Measurements from ENCODE around the gene HIVEP3. TPM values are rescaled to one million over a fixed set of nuclear protein-coding genes. Genes with fewer than 3 reads are reported as not detected.

HIVEP3 gene
- total RNA-seq, 1 experiment from 2014 or later, result 6.0 TPM

GRCh38 chr1:41574842-41575241 lies 343.9 kb downstream of the HIVEP3 start:
- Histone ChIP-seq H3K4me3 (ENCODE audit: low read depth in 2 of 2, low read length in 2 of 2) (no peak overlapping the region), H3K27me3 (ENCODE audit: control insufficient read depth, insufficient read depth, low read length) (no peaks in the 10 kb centered on the region), H3K36me3 (ENCODE audit: control insufficient read depth, insufficient read depth, low read length) (no peaks in the 10 kb centered on the region), H3K9me3 (ENCODE audit: control insufficient read depth, insufficient read depth, low read depth, low read length) (no peaks in the 10 kb centered on the region), H3K27ac (ENCODE audit: low read length) (no peak overlapping the region), H3K4me1 (ENCODE audit: control insufficient read depth, insufficient read depth, low read length) (no peaks in the 10 kb centered on the region)
- ChIA-PET POLR2A (no interaction called here), CTCF (interaction anchor here (0.5 kb wide), 1 partner anchor 60 kb away, joined by 4 read pairs; no protein-coding TSS in a partner anchor)
- in situ Hi-C loops (cut with HindIII; ENCODE audit: low pct_unique_long_range_greater_than_20kb, low sequenced_read_pairs), result no loop called here
- TF ChIP-seq SIN3A (IDR thresholded peaks at IDR 0.05; ENCODE audit: borderline replicate concordance, insufficient read depth, low read depth, low read length) (no peak), POLR2AphosphoS5 (IDR thresholded peaks at IDR 0.05; ENCODE audit: low read depth, low read length) (no peak), REST (IDR thresholded peaks at IDR 0.05; ENCODE audit: insufficient read depth in 1 of 2, low read depth in 2 of 2, low read length in 1 of 2) (no peak), CTCF (IDR thresholded peaks at IDR 0.05) (no peak), TCF7L2 (IDR thresholded peaks at IDR 0.05; ENCODE audit: low read depth, low read length) (no peak)
- ATAC-seq (no peak), DNase-seq (ENCODE audit: low read depth, low spot score) (no peak)
- intact Hi-C loops (cut with micrococcal nuclease; ENCODE audit: unreplicated experiment), result loop anchor here (1.0 kb wide), 1 partner anchor 220 kb away; no protein-coding TSS in a partner anchor
- BruUV-seq (replicated peaks), result no TSS peak

GRCh38 chr1:41573785-41574713 lies 344.7 kb downstream of the HIVEP3 start:
- ChIA-PET POLR2A (no interaction called here), CTCF (interaction anchor here (0.5 to 1.5 kb wide), 3 partner anchors 21 to 61 kb away, joined by 3 to 6 read pairs (median 4); no protein-coding TSS in a partner anchor)
- DNase-seq (ENCODE audit: low read depth, low spot score) (peak; percentile 61), ATAC-seq (peak; percentile 96)
- Histone ChIP-seq H3K27me3 (ENCODE audit: control insufficient read depth, insufficient read depth, low read length) (no peaks in the 10 kb centered on the region), H3K9me3 (ENCODE audit: control insufficient read depth, insufficient read depth, low read depth, low read length) (no peaks in the 10 kb centered on the region), H3K4me3 (ENCODE audit: low read depth in 2 of 2, low read length in 2 of 2) (no peak overlapping the region), H3K27ac (ENCODE audit: low read length) (no peak overlapping the region), H3K4me1 (ENCODE audit: control insufficient read depth, insufficient read depth, low read length) (no peaks in the 10 kb centered on the region), H3K36me3 (ENCODE audit: control insufficient read depth, insufficient read depth, low read length) (no peaks in the 10 kb centered on the region)
- no peak for TF ChIP-seq REST (IDR thresholded peaks at IDR 0.05; ENCODE audit: insufficient read depth in 1 of 2, low read depth in 2 of 2, low read length in 1 of 2)
- peak; percentile 96 for TF ChIP-seq CTCF (IDR thresholded peaks at IDR 0.05)
- in situ Hi-C loops (cut with HindIII; ENCODE audit: low pct_unique_long_range_greater_than_20kb, low sequenced_read_pairs), result no loop called here
- intact Hi-C loops (cut with micrococcal nuclease; ENCODE audit: unreplicated experiment), result loop anchor here (1.0 kb wide), 1 partner anchor 221 kb away; no protein-coding TSS in a partner anchor
- BruUV-seq (replicated peaks), result no TSS peak

Measured in Panc1 (cell line).